ENCODE measurements around the gene GRB10.

- no peak for TF ChIP-seq POLR2AphosphoS5 (IDR thresholded peaks at IDR 0.05; ENCODE audit: low read depth, low read length)
- TF ChIP-seq POLR2A (IDR thresholded peaks at IDR 0.05; ENCODE audit: low read depth, low read length), result no peak
- no peak for TF ChIP-seq TAF1 (IDR thresholded peaks at IDR 0.05; ENCODE audit: borderline replicate concordance, low read depth, low read length)
Observed at GRCh38 chr7:50718876-50719275, 63.8 kb downstream of the GRB10 start.

Measured in GM12892 (cell line).